Choroid plexus epithelial cell (primary cell): ENCODE results near the gene SUPT6H.

Experiments
- DNase-seq: peaks from one replicate; pipeline ENCODE4 v3.0.0-alpha.2; 2010; ENCODE audit warnings: low read depth
- H3K4me3 ChIP-seq: 2 replicates; pipeline ENCODE4 v1.5.1; 2011; ENCODE audit warnings: low read depth, mild to moderate bottlenecking, control low read depth, low read length, moderate library complexity
- TF ChIP-seq, protein P1 (sequence below): conservative IDR thresholded peaks from 2 replicates; pipeline ENCODE4 v1.5.1; 2011; ENCODE audit warnings: low read depth, mild to moderate bottlenecking, control low read depth, inconsistent platforms, low read length, moderate library complexity

The SUPT6H gene

DNA sequence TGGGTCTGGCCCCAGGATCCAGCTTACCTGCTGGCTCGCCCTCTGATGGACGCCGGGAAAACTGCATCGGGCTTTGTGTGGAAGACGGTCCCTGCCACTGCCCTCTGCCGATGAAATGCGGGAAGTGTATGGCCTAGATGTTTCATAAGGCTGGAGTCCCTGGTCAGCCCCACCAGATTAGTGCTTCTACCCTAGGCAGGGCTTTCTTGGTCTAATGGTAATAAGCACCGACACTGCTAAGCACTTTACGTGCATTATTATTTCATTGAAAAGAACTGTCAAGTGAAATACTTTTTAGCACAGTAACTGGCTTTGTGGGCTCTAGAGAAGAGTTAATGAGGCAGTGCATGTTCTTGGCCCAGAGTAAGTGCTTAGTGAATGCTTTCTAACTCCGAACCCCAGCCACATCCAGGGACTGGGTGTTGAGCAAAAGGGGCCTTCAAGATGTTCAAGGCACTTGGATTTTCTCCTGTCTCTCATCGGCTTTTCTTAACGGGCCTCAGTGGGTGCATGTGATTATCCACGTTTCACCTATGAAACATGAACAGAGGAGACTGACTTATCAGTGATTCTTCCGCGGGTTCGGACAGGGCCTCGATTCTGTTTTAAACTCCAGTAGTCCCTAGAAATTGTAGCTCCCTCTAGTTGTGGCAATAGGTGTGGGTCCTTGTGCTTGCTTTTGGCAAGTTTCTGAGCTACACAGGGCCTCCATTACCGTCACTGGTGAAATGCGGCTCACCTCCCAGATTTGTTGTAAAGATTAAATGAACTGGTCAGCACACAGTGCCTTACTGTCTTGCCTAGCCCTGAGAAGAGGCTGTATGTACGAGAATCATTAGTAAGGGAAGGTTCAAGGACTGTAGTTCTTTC, 88.4 kb downstream of the SUPT6H start:
- DNase-seq: peak; percentile 96
- no peak overlapping the region for H3K4me3 ChIP-seq
- TF ChIP-seq, protein P1, sequence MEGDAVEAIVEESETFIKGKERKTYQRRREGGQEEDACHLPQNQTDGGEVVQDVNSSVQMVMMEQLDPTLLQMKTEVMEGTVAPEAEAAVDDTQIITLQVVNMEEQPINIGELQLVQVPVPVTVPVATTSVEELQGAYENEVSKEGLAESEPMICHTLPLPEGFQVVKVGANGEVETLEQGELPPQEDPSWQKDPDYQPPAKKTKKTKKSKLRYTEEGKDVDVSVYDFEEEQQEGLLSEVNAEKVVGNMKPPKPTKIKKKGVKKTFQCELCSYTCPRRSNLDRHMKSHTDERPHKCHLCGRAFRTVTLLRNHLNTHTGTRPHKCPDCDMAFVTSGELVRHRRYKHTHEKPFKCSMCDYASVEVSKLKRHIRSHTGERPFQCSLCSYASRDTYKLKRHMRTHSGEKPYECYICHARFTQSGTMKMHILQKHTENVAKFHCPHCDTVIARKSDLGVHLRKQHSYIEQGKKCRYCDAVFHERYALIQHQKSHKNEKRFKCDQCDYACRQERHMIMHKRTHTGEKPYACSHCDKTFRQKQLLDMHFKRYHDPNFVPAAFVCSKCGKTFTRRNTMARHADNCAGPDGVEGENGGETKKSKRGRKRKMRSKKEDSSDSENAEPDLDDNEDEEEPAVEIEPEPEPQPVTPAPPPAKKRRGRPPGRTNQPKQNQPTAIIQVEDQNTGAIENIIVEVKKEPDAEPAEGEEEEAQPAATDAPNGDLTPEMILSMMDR: peak; percentile 100

DNA sequence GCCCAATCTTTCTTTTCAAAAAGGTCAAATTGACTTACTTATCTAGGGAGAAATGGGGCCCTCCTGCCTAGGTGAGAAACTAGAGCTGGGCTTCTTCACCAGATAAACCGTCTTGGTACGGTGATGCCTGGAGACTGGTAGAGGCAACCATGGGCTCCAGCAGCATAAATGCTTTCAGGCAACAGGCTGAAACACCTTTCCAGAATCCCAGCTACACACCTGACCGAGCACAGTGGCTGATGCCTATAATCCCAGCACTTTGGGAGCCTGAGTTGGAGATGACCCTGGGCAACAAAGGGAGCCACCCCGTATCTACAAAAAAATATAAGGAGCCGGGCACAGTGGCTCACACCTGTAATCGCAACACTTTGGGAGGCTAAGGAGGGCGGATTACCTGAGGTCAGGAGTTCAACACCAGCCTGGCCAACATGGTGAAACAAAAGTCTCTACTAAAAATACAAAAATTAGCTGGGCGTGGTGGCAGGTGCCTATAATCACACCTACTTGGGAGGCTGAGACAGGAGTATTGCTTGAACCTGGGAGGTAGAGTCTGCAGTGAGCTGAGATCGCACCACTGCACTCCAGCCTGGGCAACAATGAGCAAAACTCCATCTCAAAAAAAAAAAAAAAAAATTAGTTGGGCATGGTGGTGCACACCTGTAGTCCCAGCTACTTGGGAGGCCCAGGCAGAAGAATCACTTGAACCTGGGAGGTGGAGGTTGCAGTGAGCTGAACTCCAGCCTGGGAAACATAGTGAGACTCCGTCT, 89.8 kb downstream of the SUPT6H start:
- TF ChIP-seq, protein P1: no peak
- DNase-seq: no peak
- no peak overlapping the region for H3K4me3 ChIP-seq
